Endometrium (tissue), 2 donors: Measurements from ENCODE around the gene MSANTD7.
"Not testable (repeated sequence)": the region's sequence is repeated elsewhere in the genome, so short reads cannot be mapped to it uniquely, and the experiment has no call there.

Source experiments
- FAIRE-seq: peaks from 2 replicates; lab custom pipeline; 2012; peaks lifted over from hg19 to GRCh38; lab: Jason Lieb, UNC
- donor health status: control.
- donor health status: control.

MSANTD7 gene

DNA sequence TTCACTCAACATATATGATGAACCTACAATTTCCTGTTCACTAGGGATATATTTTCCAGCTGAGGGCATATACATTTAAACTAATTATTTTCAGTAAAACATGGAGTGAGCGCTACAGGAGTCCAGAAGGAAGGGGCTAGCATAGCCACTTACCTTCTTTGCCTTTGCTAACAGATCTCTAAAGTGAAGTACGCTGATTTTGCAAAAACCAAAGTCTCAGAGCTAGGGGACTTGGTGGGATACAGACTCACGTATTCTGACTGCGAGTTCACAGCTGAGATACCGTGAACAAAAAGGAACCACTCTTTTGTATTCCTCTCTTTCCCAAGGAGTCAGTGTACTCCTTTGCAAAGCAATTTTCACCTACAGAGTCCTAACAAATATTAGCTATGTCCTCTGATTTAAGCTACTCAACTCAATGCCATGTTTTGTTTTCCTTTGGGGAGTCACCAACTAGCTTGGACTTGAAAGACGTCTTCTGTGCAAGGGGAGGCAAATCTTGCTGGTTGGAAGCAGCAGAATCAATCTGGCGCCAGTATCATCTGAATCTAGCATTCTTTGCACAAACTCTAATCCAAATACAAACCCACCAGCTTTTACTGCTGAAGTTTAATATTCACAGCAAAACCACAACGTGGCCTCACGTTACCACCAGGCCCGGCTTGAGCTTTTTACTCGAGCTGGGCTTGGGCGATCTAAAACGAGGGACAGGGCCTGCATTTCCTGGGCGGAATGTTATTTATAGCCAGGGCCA is 926 bp upstream of the MSANTD7 start:
- no peak for FAIRE-seq

DNA sequence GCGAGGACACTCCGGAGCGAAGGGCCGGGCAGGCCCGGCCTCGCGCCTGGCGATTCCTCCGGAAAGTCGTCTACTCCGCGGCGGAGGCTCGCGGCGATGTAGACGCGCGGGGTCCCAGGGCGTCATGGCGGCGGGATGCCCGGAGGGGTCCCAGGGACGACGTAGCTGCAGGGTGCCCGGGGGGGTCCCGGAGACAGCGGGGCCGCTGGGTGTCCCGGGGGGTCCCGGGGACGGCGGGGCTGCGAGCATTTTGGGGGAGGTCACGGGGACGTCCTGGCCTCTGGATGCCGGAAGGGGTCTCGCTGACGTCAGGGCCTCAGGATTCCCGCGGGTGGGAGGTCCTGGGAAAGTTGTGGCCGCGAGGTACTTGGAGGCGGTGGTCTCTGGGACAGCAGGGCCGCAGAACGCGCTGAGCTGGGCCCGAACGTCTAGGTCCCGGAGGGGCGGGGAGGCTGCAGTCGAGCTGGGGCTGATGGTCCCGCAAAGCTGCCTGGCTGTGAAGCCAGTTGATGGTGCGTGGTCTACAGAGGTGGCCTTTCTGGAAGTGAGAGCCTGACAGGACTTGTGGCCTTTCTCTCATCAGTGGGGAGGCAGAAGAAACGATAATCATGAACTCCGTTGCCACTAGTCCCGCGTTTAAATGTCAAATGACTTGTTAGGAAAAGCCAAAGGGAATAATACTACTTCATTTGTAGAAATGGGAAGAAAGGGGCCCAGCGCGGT is 637 bp downstream of the MSANTD7 start:
- no peak for FAIRE-seq

DNA sequence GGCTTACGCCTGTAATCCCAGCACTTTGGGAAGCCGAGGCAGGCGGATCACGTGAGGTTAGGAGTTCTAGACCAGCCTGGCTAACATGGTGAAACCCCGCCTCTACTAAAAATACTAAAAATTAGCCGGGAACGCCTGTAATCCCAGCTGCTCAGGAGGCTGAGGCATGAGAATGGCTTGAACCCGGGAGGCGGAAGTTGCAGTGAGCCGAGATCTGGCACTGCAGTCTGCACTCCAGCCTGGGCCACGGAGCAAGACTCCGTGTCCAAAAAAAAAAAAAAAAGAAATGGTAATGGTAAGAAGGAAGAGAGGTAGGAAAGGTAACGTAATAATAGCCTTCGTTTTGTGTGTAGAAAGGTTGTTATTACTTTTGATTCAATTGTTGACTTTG is 1.2 kb downstream of the MSANTD7 start:
- no peak for FAIRE-seq

DNA sequence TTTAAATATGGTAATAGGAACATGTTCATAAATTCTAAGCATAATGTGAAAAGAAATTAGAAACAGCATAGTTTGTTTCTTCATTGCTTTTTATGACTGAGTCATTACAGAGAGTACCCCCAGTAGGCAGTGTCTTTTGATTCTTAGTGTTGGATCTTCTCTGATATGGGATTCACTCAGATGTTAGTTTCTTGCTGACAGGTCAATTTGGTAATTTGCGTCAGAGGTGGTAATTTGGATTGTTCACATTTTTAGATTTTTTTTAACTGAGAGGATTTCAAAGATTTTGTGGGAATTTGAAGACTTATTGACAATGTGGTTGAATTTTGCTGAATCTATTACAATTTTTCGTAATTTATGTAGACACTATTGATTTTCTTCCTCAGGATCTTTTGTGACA is 2.1 kb downstream of the MSANTD7 start:
- FAIRE-seq, result no peak

DNA sequence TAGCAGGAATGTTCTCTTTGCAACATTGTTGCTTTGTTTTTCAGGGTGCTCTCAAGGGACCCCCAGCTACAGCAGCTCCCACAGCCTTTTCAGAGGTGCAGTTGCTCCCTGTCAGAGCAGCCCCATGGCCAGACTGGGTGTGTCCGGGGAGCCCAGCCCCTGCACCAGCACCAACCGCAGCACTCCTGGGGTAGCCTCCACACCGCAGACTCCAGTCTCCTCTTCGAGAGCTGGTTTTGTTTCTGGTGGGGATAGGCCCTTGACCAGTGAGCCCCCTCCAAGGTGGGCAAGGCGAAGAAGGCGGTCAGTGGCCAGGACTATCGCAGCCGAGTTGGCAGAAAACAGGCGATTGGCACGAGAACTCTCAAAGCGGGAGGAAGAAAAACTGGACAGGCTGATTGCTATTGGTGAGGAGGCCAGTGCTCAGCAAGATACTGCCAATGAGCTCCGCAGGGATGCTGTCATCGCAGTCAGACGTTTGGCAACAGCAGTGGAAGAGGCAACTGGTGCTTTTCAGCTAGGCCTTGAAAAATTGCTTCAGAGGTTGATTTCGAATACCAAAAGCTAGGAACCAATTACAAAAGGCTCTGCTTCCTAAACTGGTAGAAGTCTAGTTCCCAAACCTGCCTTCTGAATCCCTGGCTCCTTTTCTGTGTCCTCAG is 5.4 kb downstream of the MSANTD7 start:
- FAIRE-seq, result no peak

GRCh38 chr10:14844948-14845347 is 6.8 kb downstream of the MSANTD7 start:
- no peak for FAIRE-seq

DNA sequence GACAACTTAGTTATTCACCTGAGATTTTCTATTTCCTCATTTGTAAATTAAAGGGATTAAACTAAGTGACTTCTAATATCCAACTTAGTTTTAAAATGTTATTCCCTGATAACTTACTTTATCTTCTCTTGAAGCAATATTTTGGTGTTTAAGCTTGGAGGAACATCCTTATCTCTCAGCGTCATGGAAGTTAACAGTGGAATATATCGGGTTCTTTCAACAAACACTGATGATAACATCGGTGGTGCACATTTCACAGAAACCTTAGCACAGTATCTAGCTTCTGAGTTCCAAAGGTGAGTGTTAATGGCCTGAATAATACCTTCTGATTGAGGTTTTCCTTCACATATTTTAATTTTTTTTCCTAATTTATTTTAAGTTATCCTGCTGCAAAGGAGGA is 14.1 kb downstream of the MSANTD7 start:
- no peak for FAIRE-seq

DNA sequence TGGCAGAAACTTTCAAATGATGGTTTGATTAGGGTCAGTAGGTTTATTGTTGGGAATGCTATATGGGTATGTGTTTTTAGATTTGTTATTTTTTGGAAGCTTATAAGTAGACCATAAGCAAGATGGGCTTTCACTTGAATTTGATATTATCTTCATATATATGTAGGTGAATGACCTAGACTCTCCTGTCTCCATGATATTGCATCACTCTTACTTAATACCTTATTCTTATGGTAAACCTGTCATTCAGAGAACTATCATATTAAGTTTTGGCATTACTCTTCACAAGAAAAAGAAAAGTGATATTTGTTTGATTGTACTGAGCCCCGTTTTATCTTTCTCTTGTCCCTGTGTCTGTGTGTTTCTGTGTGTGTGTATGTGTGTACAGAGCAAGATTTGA is 17.3 kb downstream of the MSANTD7 start:
- FAIRE-seq, result no peak

GRCh38 chr10:14858338-14858960 is 20.3 kb downstream of the MSANTD7 start:
- FAIRE-seq, result no peak

DNA sequence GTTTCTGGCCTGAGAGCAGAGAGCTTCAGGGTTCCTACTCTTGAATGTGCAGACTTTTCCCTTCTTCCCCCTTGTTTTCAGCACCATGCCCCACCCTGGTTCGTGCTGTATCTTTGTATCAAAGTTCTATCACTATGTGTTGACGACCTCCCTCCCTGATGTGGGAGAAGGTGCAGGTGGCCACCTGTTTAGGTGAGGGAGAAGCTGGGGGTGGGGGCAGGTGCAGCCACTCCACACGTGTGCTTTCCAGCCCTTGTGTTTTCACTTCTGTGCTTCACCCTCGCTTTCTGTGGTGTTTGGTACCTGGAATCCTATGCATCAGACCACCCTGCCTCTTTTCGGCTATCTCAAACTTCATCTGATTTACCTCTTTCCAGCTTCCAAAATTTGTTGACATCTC is 20.9 kb downstream of the MSANTD7 start:
- no peak for FAIRE-seq

GRCh38 chr10:14859775-14860174 is 21.7 kb downstream of the MSANTD7 start:
- FAIRE-seq, result no peak

DNA sequence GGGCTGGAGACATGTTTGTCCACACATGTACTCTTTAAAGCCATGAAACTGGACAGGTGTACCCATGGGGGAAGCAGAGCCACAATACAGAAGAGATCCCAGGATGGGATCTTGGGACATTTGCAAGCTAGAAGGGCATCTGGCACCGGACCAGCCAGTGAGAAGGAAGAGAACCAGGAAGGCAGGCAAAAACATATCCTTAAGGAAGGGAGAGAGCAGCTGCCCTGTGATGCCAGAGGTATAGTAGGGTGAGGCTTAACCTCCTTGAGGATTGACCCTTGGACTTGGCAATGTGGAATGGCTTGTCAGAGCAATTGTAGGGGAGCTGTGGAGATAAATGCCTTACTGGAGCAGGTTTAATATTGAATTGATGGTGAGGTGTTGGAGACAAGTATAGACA is 22.7 kb downstream of the MSANTD7 start:
- FAIRE-seq, result no peak

GRCh38 chr10:14864466-14864865 is 26.4 kb downstream of the MSANTD7 start:
- not testable (repeated sequence) for FAIRE-seq

- not testable (repeated sequence) for FAIRE-seq
These were observed 26.8 kb downstream of the MSANTD7 start for GRCh38 chr10:14864871-14865270.

DNA sequence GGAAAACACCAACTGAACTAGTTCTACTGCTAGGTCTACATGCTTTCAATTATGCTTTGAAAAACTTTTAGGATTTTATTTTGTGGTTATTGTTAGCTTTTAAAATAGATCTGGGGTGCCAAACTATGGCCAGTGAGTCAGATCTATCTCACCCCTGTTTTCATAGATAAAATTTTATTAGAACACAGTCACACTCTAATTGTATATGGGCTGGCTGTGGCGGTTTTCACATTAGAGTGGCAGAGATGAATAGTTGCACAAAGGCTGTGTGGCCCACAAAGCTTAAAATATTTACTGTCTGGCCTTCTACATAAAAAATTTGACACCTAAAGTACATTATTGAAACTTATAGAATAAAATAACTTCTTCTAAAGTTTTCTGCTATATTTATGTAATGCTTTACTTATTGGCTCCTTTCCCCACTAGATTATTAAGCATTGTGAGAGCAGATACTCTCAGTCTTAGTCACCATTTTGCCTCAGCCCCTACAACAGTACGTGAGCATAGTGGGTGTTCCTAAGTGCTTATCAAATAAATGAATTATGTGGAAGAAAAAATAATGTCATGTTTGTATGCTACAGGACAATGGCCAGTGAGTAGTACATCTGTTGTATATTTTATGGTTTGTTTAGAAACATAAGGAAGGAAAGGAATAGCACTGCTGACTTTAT is 35.1 kb downstream of the MSANTD7 start:
- no peak for FAIRE-seq

DNA sequence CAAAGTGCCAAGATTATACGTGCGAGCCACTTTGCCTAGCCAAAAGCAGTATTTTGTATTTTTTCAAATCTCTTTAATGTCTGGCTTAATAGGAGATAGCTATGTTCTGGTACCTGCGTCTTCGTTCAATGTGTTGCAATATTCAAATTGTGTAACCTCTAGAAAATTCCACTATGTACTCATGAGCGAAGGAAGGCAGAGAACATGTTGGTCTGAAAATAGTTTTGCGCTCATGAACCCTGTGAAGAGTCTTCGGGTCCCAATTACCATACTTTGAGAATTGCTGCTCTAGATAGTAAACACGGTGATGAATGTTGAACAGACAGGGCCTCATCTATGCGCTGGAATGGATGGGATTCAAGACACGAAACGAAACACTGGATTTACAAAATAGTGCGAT is 37.8 kb downstream of the MSANTD7 start:
- no peak for FAIRE-seq

- FAIRE-seq, result no peak
These were observed 38.7 kb downstream of the MSANTD7 start for GRCh38 chr10:14876764-14877163.

GRCh38 chr10:14878266-14879123 is 40.4 kb downstream of the MSANTD7 start, which contains the start of gene SUV39H2:
Gene SUV39H2 (plus strand): TSS chr10:14878866. CDS start chr10:14878889, 23 bp downstream.
- FAIRE-seq, result no peak

- no peak for FAIRE-seq
These were observed 41.2 kb downstream of the MSANTD7 start for GRCh38 chr10:14879124-14879927.

DNA sequence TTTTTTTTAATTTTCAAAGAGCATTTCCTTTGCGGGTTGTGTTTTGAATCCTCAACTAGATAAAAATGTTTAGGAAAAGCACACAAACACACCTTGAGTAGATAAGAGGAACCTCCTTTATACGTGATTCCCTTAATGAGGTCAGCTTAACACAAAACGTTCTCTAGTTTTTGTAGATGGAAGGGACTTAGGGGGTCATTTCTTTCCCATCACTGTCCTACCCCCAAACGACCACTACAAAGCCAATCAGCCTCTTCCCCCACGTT is 41.8 kb downstream of the MSANTD7 start:
- no peak for FAIRE-seq

DNA sequence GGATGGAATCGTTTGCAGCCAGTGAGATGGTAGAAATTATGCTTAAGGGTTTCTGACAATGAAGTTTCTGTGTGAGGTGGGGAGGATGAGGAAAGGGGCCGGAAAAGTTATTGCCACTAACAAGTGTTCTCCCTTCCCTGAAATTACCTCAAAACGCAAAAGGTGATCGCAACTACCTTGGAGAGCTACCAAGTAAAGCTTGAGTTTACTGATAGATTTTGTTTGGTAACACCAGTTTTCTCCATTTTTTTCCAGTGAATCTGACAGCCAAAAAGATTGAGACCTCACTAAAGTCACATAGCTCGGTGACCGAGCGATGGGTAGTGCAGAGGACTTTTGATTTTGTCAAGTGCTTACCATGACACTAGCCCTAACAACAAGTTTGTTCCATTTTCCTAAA is 42.1 kb downstream of the MSANTD7 start:
- no peak for FAIRE-seq
